HG03457 (cell line): ENCODE data around the gene ARSA.
"Not testable (repeated sequence)": the region's sequence is repeated elsewhere in the genome, so short reads cannot be mapped to it uniquely, and the experiment has no call there.

Experiments
- ATAC-seq: cut with Tn5 transposase; IDR thresholded peaks from one replicate; pipeline ENCODE4 v1.9.1; 2021; ENCODE audit warnings: moderate number of reproducible peaks; ENCODE audit not compliant: unreplicated experiment

Gene ARSA

GRCh38 chr22:50627642-50628542 lies at the start of gene ARSA:
Gene ARSA, minus strand, starts transcription at chr22:50628152. Its CDS starts 373 bp downstream, at chr22:50627779.
- peak; percentile 54 for ATAC-seq

DNA sequence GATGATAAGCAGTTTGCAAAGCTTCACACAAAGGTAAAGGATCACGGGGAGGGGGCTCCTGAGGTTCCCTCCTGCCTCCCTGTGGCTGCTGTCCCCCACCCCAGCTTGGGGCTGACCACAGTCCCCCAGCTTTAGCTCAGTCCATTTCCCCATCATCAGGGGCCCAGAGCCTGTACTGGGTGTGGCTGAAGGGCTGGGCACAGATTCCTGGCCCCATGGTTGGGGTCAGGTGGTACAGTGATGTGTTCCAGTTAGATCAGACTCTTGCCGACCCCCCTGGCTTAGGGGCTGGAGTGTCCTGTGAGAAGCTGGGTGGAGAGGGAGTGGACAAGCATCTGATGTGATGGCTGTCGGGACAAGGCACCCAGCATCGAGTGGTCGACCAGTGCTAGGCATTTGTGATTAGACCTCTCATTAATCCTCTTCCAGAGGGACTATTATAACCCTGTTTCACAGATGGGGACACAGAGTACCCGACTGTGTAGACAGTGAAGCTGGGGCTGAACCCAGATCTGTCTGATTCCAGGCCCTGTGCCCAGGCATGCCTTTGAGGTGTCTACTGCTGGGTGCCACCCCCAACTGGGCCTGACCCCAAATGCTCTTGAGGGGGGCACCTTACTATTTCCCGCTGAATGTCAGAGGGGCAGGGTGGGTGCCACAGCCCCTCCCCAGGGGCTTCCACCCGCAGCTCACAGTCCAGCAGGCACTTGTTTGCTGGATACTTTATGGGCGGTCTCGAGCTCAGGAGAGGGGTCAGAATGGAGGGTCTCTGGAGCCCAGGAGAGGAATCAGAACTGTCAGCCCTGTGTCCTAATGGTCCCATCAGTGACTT lies 48.9 kb upstream of the ARSA start:
- no peak for ATAC-seq

- ATAC-seq = no peak
Measured at GRCh38 chr22:50676180-50676636, 48.3 kb upstream of the ARSA start.

GRCh38 chr22:50675553-50676179 lies 47.7 kb upstream of the ARSA start:
- ATAC-seq = no peak

GRCh38 chr22:50674606-50675552 lies 46.9 kb upstream of the ARSA start:
- no peak for ATAC-seq

GRCh38 chr22:50674130-50674500 lies 46.2 kb upstream of the ARSA start:
- no peak for ATAC-seq

DNA sequence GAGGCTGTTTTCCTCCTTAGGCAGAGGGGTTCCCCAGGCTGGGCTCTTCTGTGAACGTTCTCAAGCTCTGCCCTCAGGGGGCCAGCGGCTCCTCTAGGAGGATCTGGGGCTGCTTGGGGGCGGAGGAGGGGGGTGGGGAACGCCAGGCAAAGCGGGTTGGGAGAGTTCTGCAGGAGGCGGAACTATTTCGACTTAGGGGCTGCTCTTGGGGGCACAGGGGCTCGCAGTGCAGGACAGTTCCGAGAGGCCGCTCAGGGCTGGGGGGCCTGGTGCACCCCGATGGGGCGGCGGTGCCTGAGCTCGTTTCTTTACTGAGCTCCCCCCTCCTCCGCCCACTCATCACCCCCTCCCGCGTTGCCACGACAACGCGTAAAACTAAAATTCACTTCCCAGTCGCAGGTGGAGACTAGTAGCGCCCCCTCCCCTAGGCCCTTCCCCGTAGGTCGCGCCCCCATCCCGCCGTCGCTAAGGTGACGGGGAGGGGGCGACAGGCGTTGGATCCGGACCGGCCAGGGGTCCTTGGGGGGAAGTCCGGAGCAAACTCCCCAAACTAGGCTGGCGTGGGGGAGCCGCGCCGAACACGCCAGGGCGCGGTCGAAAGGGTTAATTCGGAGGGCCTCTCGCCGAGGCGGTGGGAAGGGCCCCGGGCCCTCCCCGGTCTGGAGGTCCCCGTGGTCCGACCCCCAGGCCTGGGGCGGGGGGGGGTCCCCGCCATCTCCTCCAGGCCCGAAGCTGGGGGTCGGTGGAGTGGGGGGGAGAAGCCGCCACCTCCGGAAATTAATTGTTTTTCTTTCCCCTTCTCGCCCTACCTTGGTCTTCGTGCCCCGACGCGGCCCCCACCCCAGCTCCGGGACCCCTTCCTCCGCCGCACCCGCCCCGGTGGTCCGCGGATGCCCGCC lies 45.5 kb upstream of the ARSA start:
- ATAC-seq = no peak

DNA sequence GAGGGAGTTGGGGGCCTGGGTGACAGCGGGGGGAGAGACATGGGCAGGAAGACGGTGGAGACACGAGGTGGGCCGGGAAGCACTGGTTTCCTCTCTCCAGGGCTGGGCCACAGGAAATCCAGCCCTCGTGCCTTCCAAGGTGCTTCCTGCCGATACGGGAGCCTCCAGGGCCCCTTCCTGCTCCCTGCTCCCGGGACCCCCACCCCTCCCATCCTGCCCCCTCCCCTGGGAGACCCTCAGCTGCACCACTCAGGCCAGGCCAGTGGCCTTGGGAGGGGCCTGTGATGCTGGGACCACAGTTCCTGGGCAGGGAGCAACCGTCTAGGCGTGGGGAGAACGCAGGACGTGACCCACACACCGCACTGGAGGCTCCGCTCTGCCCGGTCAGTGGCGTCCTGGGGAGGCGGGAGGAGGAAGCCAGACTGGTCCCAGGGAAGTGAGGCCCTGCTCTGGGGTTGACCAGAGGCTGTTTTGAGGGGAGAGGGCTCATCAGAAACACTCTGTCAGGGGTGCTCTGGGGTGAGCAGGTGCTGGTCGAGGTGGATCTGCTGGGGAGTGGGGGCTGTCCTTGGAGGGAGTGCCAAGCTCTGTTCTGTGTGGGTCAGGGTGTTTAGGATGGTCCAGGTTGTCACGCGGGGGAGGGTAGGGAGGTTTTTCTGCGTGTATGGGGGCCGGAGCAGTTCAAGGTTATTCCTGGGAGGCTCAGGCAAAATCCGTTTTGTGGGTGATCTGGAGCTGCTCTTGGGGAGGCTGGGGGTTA lies 44.7 kb upstream of the ARSA start, which contains the start of gene SHANK3:
Gene SHANK3 (plus strand): TSS at position 353 of the 760 bp plus-strand sequence.
- no peak for ATAC-seq

- ATAC-seq = no peak
Measured at GRCh38 chr22:50672041-50672440, 44.1 kb upstream of the ARSA start.

DNA sequence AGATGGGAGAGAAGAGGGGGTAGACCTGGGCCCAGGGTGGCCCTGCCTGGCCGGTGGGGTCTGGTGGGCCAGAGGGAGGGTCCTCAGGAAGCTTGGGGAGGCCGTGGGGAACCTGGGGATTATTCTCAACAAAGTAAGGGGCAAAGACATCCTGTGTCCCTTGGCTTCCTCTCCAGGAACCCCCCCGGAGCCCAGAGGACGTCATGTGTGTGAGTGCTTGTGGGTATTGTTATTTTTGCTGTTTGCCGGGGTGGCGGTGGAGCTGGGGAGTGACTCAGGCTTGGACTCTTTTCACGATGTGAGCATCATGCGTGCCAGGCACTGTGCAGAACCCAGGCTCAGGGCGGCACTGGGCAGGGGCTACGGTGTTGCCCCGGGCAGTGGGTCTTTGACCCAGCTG lies 43.7 kb upstream of the ARSA start:
- ATAC-seq = no peak

- no peak for ATAC-seq
Measured at GRCh38 chr22:50670914-50671538, 43.1 kb upstream of the ARSA start.

GRCh38 chr22:50670513-50670912 lies 42.6 kb upstream of the ARSA start:
- ATAC-seq = no peak

DNA sequence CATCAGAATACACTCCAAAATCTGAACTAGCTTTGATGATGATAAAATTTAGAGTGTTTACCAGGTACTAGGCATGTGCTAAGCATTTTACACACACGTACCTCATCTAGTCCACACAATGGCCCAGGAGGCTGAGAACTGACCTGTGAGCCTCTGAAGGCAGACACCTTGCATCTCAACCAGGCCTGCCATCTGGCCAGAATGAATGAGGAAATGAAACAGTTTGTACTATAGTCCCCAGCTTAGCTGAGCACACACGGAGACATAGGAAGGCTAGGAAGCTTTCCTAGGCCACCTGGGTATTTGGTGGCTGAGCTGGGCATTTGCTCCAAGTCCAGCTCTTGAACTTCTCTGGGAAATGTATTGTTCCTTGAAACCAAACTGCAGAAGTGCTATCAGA lies 37.8 kb upstream of the ARSA start:
- ATAC-seq = no peak

DNA sequence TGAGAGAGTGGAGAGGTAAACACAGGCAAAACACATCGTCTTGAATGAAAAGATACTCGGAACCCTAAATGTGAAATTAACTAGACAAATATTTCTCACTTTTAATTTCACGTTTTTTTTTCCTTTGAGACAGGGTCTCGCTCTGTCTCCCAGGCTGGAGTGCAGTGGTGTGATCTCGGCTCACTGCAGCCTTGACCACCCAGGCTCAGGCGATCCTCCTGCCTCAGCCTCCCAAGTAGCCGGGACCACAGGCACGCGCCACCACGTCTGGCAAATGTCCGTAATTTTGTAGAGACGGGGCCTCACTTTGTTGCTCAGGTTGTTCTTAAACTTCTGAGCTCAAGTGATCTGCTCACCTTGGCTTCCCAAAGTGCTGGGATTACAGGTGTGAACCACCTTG lies 37.3 kb upstream of the ARSA start:
- no peak for ATAC-seq

- ATAC-seq = no peak
Measured at GRCh38 chr22:50660306-50660705, 32.4 kb upstream of the ARSA start.

- not testable (repeated sequence) for ATAC-seq
Measured at GRCh38 chr22:50659711-50660110, 31.8 kb upstream of the ARSA start.

DNA sequence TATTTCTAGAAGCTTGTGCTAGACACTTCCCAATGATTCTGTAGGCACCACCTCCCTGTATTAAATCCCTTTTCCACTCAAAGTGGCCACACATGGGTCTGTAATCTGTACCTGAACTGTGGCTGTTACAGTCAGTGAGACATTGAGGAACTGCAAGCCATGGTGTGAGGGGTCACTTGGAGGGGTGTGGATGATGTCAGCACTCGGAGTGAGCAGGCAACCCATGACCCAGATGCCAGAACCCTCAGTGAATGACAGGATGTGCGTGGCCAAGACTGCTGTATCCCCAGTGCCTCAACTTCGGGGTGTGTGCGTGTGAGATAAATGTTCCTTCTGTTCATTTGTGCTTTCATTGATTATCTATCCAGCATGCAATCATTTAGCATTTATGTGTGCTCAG lies 30.0 kb upstream of the ARSA start:
- ATAC-seq = no peak
